Measurements from ENCODE around the gene IL12B. TPM values are rescaled to one million over a fixed set of nuclear protein-coding genes. Genes with fewer than 3 reads are reported as not detected.

IL12B gene
- total and polyA plus RNA-seq, 4 donors: not detected

DNA sequence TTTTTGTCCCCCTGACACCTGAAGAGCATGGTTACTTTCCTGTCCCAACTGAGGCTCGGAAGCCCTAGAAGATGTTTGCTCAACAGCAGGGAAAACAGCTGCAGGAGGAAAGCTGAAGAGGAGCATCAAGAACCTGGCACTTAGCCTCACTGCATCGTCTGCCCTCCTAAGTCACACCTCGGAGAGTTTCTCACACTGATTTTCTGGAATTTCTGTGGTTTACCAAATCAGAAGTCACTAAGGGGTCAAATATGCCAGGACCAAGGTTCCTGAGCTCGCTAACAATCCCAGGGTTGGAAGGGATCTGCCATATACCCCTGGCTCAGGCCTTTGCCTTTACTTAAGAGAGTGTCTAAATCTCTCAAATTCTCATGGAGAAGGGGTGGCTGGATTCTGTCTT is 5.3 kb downstream of the IL12B start:
- TF ChIP-seq HNF4A (conservative IDR thresholded peaks at IDR 0.05) (no peak), NR2F2 (IDR thresholded peaks at IDR 0.05) (no peak), JUND (IDR thresholded peaks at IDR 0.05) (no peak), FOXA1 (IDR thresholded peaks at IDR 0.05) (no peak), GABPA (IDR thresholded peaks at IDR 0.05 in 1 of 2, conservative IDR thresholded peaks at IDR 0.05 in 1 of 2) (no peak), EGR1 (IDR thresholded peaks at IDR 0.05; ENCODE audit: low read depth in 2 of 2) (no peak), SP1 (IDR thresholded peaks at IDR 0.05) (no peak), FOXA2 (IDR thresholded peaks at IDR 0.05) (no peak)
- TF ChIP-seq, protein P1, sequence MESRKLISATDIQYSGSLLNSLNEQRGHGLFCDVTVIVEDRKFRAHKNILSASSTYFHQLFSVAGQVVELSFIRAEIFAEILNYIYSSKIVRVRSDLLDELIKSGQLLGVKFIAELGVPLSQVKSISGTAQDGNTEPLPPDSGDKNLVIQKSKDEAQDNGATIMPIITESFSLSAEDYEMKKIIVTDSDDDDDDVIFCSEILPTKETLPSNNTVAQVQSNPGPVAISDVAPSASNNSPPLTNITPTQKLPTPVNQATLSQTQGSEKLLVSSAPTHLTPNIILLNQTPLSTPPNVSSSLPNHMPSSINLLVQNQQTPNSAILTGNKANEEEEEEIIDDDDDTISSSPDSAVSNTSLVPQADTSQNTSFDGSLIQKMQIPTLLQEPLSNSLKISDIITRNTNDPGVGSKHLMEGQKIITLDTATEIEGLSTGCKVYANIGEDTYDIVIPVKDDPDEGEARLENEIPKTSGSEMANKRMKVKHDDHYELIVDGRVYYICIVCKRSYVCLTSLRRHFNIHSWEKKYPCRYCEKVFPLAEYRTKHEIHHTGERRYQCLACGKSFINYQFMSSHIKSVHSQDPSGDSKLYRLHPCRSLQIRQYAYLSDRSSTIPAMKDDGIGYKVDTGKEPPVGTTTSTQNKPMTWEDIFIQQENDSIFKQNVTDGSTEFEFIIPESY (IDR thresholded peaks at IDR 0.05): no peak
- TF ChIP-seq, protein P2, sequence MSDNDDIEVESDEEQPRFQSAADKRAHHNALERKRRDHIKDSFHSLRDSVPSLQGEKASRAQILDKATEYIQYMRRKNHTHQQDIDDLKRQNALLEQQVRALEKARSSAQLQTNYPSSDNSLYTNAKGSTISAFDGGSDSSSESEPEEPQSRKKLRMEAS (IDR thresholded peaks at IDR 0.05): no peak
- peaks cover 0 to 3% (median 0%) of the 10 kb centered on the region in 4 donors for H3K27me3 ChIP-seq (ENCODE audit: control insufficient read depth in 4 of 4, insufficient read depth in 4 of 4, low read length in 3 of 4)
- no peak overlapping the region for H3K9ac ChIP-seq (ENCODE audit: low read depth in 1 of 2, low read length in 2 of 2)
- no peaks in the 10 kb centered on the region for H3K9me3 ChIP-seq (ENCODE audit: control insufficient read depth in 4 of 4, low read length in 3 of 4)
- H3K36me3 ChIP-seq (ENCODE audit: control insufficient read depth in 4 of 4, insufficient read depth in 3 of 4, low read depth in 1 of 4, low read length in 3 of 4): no peaks in the 10 kb centered on the region
- 80% methylated on average over 4 of the region's 4 CpGs for WGBS
- no peak overlapping the region for H3K27ac ChIP-seq (ENCODE audit: low read depth in 1 of 2, low read length in 2 of 2)
- H3K4me3 ChIP-seq (ENCODE audit: low read depth in 1 of 3, low read length in 3 of 3): no peak overlapping the region
- H3K4me1 ChIP-seq (ENCODE audit: control insufficient read depth in 4 of 4, insufficient read depth in 4 of 4, low read length in 3 of 4): no peaks in the 10 kb centered on the region
- DNase-seq (ENCODE audit: low spot score): no peak

DNA sequence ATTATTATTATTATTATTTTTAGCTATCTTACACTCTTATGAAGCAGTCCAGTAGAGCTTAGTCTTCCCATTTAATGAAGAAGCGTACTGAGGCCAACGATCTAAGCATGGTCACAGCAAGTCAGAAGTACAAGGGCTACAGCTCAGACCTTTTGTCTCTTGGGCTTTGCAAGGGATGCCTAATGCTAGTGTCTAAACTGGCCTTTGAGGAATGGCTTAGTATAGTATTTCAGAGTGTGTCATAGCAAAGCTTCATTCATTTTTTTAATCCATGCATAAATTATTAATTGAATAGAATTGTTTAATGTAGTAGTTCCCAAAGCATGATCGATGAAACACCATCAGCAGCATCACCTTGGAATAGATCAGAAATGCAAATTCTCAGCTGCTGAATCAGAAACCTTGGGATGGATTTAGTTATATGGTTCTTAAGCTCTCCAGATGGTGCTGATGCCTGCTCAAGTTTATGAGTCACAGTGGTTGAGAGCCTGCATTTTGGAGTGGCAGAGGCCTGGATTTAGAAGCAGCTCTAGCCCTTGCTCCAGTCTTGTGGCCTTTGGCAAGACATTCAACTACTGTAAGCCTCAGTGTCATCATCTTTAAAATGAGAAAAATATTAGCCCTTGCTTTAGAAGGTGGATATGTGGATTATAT is 6.1 kb downstream of the IL12B start:
- no peak overlapping the region for H3K9ac ChIP-seq (ENCODE audit: low read depth in 1 of 2, low read length in 2 of 2)
- H3K27ac ChIP-seq (ENCODE audit: low read depth in 1 of 2, low read length in 2 of 2): no peak overlapping the region
- no peak overlapping the region for H3K4me3 ChIP-seq (ENCODE audit: low read depth in 1 of 3, low read length in 3 of 3)
- 94% methylated on average over 3 of the region's 3 CpGs for WGBS
- peaks cover 0 to 1% (median 0%) of the 10 kb centered on the region in 4 donors for H3K27me3 ChIP-seq (ENCODE audit: control insufficient read depth in 4 of 4, insufficient read depth in 4 of 4, low read length in 3 of 4)
- DNase-seq (ENCODE audit: low spot score): no peak
- no peaks in the 10 kb centered on the region for H3K4me1 ChIP-seq (ENCODE audit: control insufficient read depth in 4 of 4, insufficient read depth in 4 of 4, low read length in 3 of 4)
- TF ChIP-seq TAF1 (conservative IDR thresholded peaks at IDR 0.05) (no peak), GABPA (IDR thresholded peaks at IDR 0.05 in 1 of 2, conservative IDR thresholded peaks at IDR 0.05 in 1 of 2) (no peak)
- H3K9me3 ChIP-seq (ENCODE audit: control insufficient read depth in 4 of 4, low read length in 3 of 4): no peaks in the 10 kb centered on the region
- no peaks in the 10 kb centered on the region for H3K36me3 ChIP-seq (ENCODE audit: control insufficient read depth in 4 of 4, insufficient read depth in 3 of 4, low read depth in 1 of 4, low read length in 3 of 4)

DNA sequence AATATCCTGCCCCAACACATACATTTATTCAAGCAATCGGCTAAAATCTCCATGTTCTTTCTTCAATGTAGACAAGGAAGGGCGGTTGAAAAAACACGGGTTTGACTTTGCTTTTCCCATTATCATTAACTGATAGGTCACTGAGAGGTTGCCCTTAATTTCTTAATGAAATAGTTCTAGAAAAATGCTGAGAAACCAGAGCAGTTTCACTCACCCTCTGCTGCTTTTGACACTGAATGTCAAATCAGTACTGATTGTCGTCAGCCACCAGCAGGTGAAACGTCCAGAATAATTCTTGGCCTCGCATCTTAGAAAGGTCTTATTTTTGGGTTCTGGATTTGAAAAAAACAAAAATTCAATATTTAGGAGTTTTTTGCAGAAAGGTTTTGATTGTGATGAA is 8.1 kb downstream of the IL12B start:
- no peak overlapping the region for H3K27ac ChIP-seq (ENCODE audit: low read depth in 1 of 2, low read length in 2 of 2)
- H3K36me3 ChIP-seq (ENCODE audit: control insufficient read depth in 4 of 4, insufficient read depth in 3 of 4, low read depth in 1 of 4, low read length in 3 of 4): no peaks in the 10 kb centered on the region
- TF ChIP-seq HNF4G (IDR thresholded peaks at IDR 0.05) (no peak), YY1 (IDR thresholded peaks at IDR 0.05) (no peak), FOXA1 (IDR thresholded peaks at IDR 0.05) (no peak)
- H3K27me3 ChIP-seq (ENCODE audit: control insufficient read depth in 4 of 4, insufficient read depth in 4 of 4, low read length in 3 of 4): no peaks in the 10 kb centered on the region
- 81% methylated on average over 6 of the region's 6 CpGs for WGBS
- no peaks in the 10 kb centered on the region for H3K4me1 ChIP-seq (ENCODE audit: control insufficient read depth in 4 of 4, insufficient read depth in 4 of 4, low read length in 3 of 4)
- no peaks in the 10 kb centered on the region for H3K9me3 ChIP-seq (ENCODE audit: control insufficient read depth in 4 of 4, low read length in 3 of 4)
- H3K4me3 ChIP-seq (ENCODE audit: low read depth in 1 of 3, low read length in 3 of 3): no peak overlapping the region
- no peak for DNase-seq (ENCODE audit: low spot score)
- no peak overlapping the region for H3K9ac ChIP-seq (ENCODE audit: low read depth in 1 of 2, low read length in 2 of 2)

DNA sequence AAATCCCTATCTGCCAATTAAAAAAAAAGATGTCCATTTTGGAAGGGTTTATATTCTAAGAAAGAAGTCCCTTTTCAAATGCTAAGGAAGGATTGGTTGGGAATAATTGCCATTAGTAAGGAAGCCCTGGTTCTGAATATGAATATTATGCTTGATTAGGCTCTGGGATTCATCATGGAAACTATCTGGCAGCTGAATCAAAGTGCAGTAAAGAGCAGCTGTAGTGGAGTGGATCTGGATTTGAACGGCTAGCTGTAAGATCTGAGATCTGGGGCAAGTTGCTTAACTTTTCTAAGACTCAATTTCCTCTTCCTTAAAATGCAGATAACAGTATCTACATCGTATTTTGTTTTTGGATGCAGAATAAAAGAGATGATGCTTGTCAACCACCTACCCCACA is 10.5 kb downstream of the IL12B start:
- no peaks in the 10 kb centered on the region for H3K36me3 ChIP-seq (ENCODE audit: control insufficient read depth in 4 of 4, insufficient read depth in 3 of 4, low read depth in 1 of 4, low read length in 3 of 4)
- WGBS: 58% methylated on average over 2 of the region's 2 CpGs
- H3K4me3 ChIP-seq (ENCODE audit: low read depth in 1 of 3, low read length in 3 of 3): no peak overlapping the region
- no peaks in the 10 kb centered on the region for H3K4me1 ChIP-seq (ENCODE audit: control insufficient read depth in 4 of 4, insufficient read depth in 4 of 4, low read length in 3 of 4)
- no peaks in the 10 kb centered on the region for H3K27me3 ChIP-seq (ENCODE audit: control insufficient read depth in 4 of 4, insufficient read depth in 4 of 4, low read length in 3 of 4)
- no peak overlapping the region for H3K27ac ChIP-seq (ENCODE audit: low read depth in 1 of 2, low read length in 2 of 2)
- H3K9ac ChIP-seq (ENCODE audit: low read depth in 1 of 2, low read length in 2 of 2): no peak overlapping the region
- no peak for DNase-seq (ENCODE audit: low spot score)
- no peaks in the 10 kb centered on the region for H3K9me3 ChIP-seq (ENCODE audit: control insufficient read depth in 4 of 4, low read length in 3 of 4)
- TF ChIP-seq FOXA2 (IDR thresholded peaks at IDR 0.05) (no peak), GABPA (IDR thresholded peaks at IDR 0.05 in 1 of 2, conservative IDR thresholded peaks at IDR 0.05 in 1 of 2) (no peak), NR2F2 (IDR thresholded peaks at IDR 0.05) (no peak), JUND (IDR thresholded peaks at IDR 0.05) (no peak), RAD21 (IDR thresholded peaks at IDR 0.05) (no peak), HNF4A (conservative IDR thresholded peaks at IDR 0.05) (no peak), TAF1 (conservative IDR thresholded peaks at IDR 0.05) (no peak)
- TF ChIP-seq, protein P2 (IDR thresholded peaks at IDR 0.05): no peak
- TF ChIP-seq, protein P3, sequence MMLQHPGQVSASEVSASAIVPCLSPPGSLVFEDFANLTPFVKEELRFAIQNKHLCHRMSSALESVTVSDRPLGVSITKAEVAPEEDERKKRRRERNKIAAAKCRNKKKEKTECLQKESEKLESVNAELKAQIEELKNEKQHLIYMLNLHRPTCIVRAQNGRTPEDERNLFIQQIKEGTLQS (IDR thresholded peaks at IDR 0.05): no peak
- TF ChIP-seq, protein P4, sequence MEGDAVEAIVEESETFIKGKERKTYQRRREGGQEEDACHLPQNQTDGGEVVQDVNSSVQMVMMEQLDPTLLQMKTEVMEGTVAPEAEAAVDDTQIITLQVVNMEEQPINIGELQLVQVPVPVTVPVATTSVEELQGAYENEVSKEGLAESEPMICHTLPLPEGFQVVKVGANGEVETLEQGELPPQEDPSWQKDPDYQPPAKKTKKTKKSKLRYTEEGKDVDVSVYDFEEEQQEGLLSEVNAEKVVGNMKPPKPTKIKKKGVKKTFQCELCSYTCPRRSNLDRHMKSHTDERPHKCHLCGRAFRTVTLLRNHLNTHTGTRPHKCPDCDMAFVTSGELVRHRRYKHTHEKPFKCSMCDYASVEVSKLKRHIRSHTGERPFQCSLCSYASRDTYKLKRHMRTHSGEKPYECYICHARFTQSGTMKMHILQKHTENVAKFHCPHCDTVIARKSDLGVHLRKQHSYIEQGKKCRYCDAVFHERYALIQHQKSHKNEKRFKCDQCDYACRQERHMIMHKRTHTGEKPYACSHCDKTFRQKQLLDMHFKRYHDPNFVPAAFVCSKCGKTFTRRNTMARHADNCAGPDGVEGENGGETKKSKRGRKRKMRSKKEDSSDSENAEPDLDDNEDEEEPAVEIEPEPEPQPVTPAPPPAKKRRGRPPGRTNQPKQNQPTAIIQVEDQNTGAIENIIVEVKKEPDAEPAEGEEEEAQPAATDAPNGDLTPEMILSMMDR (IDR thresholded peaks at IDR 0.05; ENCODE audit: low read depth, low read length, missing input control): no peak
- TF ChIP-seq, protein P1 (IDR thresholded peaks at IDR 0.05): no peak

Measured in liver (tissue), 9 donors.